ENCODE measurements around the gene COL1A2. TPM values are rescaled to one million over a fixed set of nuclear protein-coding genes. Genes with fewer than 3 reads are reported as not detected.

Gene COL1A2
- total and polyA plus RNA-seq, 2 experiments from 2014 or later: 76.6 to 122 TPM

- Histone ChIP-seq H3K36me3 (no peaks in the 10 kb centered on the region), H3K27me3 (no peaks in the 10 kb centered on the region), H3K4me3 (no peak overlapping the region), H3K27ac (no peak overlapping the region), H3K9me3 (ENCODE audit: low read depth) (no peaks in the 10 kb centered on the region), H3K4me1 (ENCODE audit: low read depth) (peaks cover 40% of the 10 kb centered on the region)
- TF ChIP-seq, protein P1, sequence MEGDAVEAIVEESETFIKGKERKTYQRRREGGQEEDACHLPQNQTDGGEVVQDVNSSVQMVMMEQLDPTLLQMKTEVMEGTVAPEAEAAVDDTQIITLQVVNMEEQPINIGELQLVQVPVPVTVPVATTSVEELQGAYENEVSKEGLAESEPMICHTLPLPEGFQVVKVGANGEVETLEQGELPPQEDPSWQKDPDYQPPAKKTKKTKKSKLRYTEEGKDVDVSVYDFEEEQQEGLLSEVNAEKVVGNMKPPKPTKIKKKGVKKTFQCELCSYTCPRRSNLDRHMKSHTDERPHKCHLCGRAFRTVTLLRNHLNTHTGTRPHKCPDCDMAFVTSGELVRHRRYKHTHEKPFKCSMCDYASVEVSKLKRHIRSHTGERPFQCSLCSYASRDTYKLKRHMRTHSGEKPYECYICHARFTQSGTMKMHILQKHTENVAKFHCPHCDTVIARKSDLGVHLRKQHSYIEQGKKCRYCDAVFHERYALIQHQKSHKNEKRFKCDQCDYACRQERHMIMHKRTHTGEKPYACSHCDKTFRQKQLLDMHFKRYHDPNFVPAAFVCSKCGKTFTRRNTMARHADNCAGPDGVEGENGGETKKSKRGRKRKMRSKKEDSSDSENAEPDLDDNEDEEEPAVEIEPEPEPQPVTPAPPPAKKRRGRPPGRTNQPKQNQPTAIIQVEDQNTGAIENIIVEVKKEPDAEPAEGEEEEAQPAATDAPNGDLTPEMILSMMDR (IDR thresholded peaks at IDR 0.05; ENCODE audit: low read depth, low read length): no peak
- DNase-seq (ENCODE audit: low read depth in 1 of 2, low spot score in 1 of 2): no peak
Measured at GRCh38 chr7:94453898-94454297, 59.2 kb downstream of the COL1A2 start.

DNA sequence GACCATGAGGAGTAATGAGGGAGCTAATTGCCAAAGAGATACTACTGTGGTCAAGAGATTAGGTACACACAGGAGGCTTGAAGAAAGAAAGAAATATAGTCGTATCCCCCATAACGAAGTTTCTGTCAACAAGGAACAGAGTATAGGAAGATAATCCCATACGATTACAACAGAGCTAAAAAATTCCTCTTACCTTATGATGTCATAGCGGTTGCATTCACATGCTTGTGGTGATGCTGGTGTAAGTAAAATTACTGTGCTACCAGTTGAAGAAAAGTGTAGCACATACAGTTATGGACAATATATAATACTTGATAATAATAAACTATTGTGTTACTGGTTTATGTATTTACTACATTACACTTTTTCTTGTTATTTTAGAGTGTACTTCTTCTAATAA lies 63.3 kb downstream of the COL1A2 start:
- no peaks in the 10 kb centered on the region for H3K9me3 ChIP-seq (ENCODE audit: low read depth)
- TF ChIP-seq, protein P1 (IDR thresholded peaks at IDR 0.05; ENCODE audit: low read depth, low read length): no peak
- no peak overlapping the region for H3K4me3 ChIP-seq
- no peak for DNase-seq (ENCODE audit: low read depth in 1 of 2, low spot score in 1 of 2)
- no peaks in the 10 kb centered on the region for H3K36me3 ChIP-seq
- no peaks in the 10 kb centered on the region for H3K27me3 ChIP-seq
- peaks cover under 1% of the 10 kb centered on the region for H3K4me1 ChIP-seq (ENCODE audit: low read depth)
- no peak overlapping the region for H3K27ac ChIP-seq

GRCh38 chr7:94466516-94466915 lies 71.8 kb downstream of the COL1A2 start:
- no peak for DNase-seq (ENCODE audit: low read depth in 1 of 2, low spot score in 1 of 2)
- Histone ChIP-seq H3K36me3 (no peaks in the 10 kb centered on the region), H3K27me3 (no peaks in the 10 kb centered on the region), H3K4me3 (no peak overlapping the region), H3K4me1 (ENCODE audit: low read depth) (no peaks in the 10 kb centered on the region), H3K9me3 (ENCODE audit: low read depth) (no peaks in the 10 kb centered on the region), H3K27ac (no peak overlapping the region)
- TF ChIP-seq, protein P1 (IDR thresholded peaks at IDR 0.05; ENCODE audit: low read depth, low read length): no peak

GRCh38 chr7:94471604-94472003 lies 76.9 kb downstream of the COL1A2 start:
- no peak overlapping the region for H3K27ac ChIP-seq
- TF ChIP-seq, protein P1 (IDR thresholded peaks at IDR 0.05; ENCODE audit: low read depth, low read length): no peak
- no peak for DNase-seq (ENCODE audit: low read depth in 1 of 2, low spot score in 1 of 2)
- H3K27me3 ChIP-seq: no peaks in the 10 kb centered on the region
- H3K4me3 ChIP-seq: no peak overlapping the region
- no peaks in the 10 kb centered on the region for H3K36me3 ChIP-seq
- no peaks in the 10 kb centered on the region for H3K4me1 ChIP-seq (ENCODE audit: low read depth)
- H3K9me3 ChIP-seq (ENCODE audit: low read depth): no peaks in the 10 kb centered on the region

- DNase-seq (ENCODE audit: low read depth in 1 of 2, low spot score in 1 of 2): no peak
- TF ChIP-seq, protein P1 (IDR thresholded peaks at IDR 0.05; ENCODE audit: low read depth, low read length): no peak
- H3K4me3 ChIP-seq: no peak overlapping the region
- H3K9me3 ChIP-seq (ENCODE audit: low read depth): no peaks in the 10 kb centered on the region
- no peaks in the 10 kb centered on the region for H3K27me3 ChIP-seq
- H3K27ac ChIP-seq: no peak overlapping the region
- H3K4me1 ChIP-seq (ENCODE audit: low read depth): no peaks in the 10 kb centered on the region
- no peaks in the 10 kb centered on the region for H3K36me3 ChIP-seq
Measured at GRCh38 chr7:94472608-94473007, 77.9 kb downstream of the COL1A2 start.
